ENCODE measurements around the gene UQCC2. TPM values are rescaled to one million over a fixed set of nuclear protein-coding genes. Genes with fewer than 3 reads are reported as not detected.
A peak's percentile ranks its signal among the peaks of the same experiment; 100 is the strongest.

The UQCC2 gene
- total and polyA plus RNA-seq, 2 of the 8 experiments (the other 6 are each of a cell fraction or from before 2014, with no cell fraction given), result 52.1 to 104 TPM

- H3K4ac ChIP-seq (replicated peaks; ENCODE audit: insufficient read length, low read depth, low read length), result no peak overlapping the region
- H3K23me2 ChIP-seq (ENCODE audit: low read depth, low read length), result no peaks in the 10 kb centered on the region
- peaks cover 9 to 14% of the 10 kb centered on the region in 2 experiments for H4K20me1 ChIP-seq (replicated peaks in 1 of 2; ENCODE audit: control insufficient read depth in 1 of 2, insufficient read depth in 2 of 2, low read length in 2 of 2)
- H4K91ac ChIP-seq (replicated peaks; ENCODE audit: insufficient read length, low read length), result no peak overlapping the region
- no peak overlapping the region for H2BK12ac ChIP-seq (ENCODE audit: low read depth, low read length)
- DNase-seq (ENCODE audit: low read depth in 1 of 2, low spot score in 2 of 2) (no peak), FAIRE-seq (no peak)
- no peak overlapping the region for H3K18ac ChIP-seq (ENCODE audit: extremely low read depth, low read length)
- no peak overlapping the region for H2BK120ac ChIP-seq (replicated peaks; ENCODE audit: low read depth, low read length)
- no peak overlapping the region for H2AFZ ChIP-seq (ENCODE audit: low read length)
- no peak overlapping the region for H2BK5ac ChIP-seq (ENCODE audit: low read depth, low read length)
- H3K9ac ChIP-seq (replicated peaks in 1 of 4; ENCODE audit: extremely low read depth in 1 of 4, low read depth in 3 of 4, low read length in 3 of 4), result no peak overlapping the region
- no peaks in the 10 kb centered on the region for H3K9me3 ChIP-seq (ENCODE audit: insufficient read depth in 2 of 2, low read depth in 1 of 2, low read length in 1 of 2)
- no peaks in the 10 kb centered on the region for H3K27me3 ChIP-seq (replicated peaks in 1 of 4; ENCODE audit: control insufficient read depth in 3 of 4, extremely low read depth in 1 of 4, insufficient read depth in 3 of 4, low read length in 3 of 4)
- H3K4me3 ChIP-seq (ENCODE audit: extremely low read depth in 1 of 4, insufficient read depth in 2 of 4, low read depth in 3 of 4, low read length in 4 of 4), result no peak overlapping the region
- no peak overlapping the region for H3K23ac ChIP-seq (ENCODE audit: insufficient read length)
- no peak overlapping the region for H2BK20ac ChIP-seq (ENCODE audit: low read length)
- no peak overlapping the region for H4K5ac ChIP-seq (ENCODE audit: insufficient read length, low read depth, low read length)
- 0 out of 2 replicates have a peak overlapping the region, but pooled peaks have one; percentile 17 for H3K27ac ChIP-seq (ENCODE audit: low read depth, low read length)
- H2BK15ac ChIP-seq (ENCODE audit: low read length), result no peak overlapping the region
- no peak overlapping the region for H4K8ac ChIP-seq (ENCODE audit: extremely low read depth, insufficient read depth, low read length)
- H3K79me2 ChIP-seq (ENCODE audit: control insufficient read depth in 1 of 2, insufficient read depth in 2 of 2, low read length in 2 of 2), result no peaks in the 10 kb centered on the region
- H2AK5ac ChIP-seq (ENCODE audit: low read depth, low read length), result no peak overlapping the region
- ChIA-PET CTCF (ENCODE audit: partially characterized antibody) (interaction anchor here (0.7 to 1.9 kb wide), 15 partner anchors 10 to 129 kb away, joined by 3 to 14 read pairs (median 4); partner anchors contain the start of gene UQCC2), POLR2A (ENCODE audit: partially characterized antibody) (interaction anchor here (0.5 to 1.8 kb wide), 6 partner anchors 10 to 295 kb away, joined by 3 to 7 read pairs (median 4); partner anchors contain the start of gene UQCC2)
- H3K4me2 ChIP-seq (ENCODE audit: insufficient read depth in 1 of 2, low read depth in 2 of 2, low read length in 2 of 2), result no peak overlapping the region
- H3K56ac ChIP-seq (replicated peaks; ENCODE audit: insufficient read length, low read depth, low read length), result no peak overlapping the region
- 0 out of 2 replicates have a peak, but pooled peaks cover 2% of the 10 kb centered on the region for H3K79me1 ChIP-seq (ENCODE audit: low read depth, low read length)
- peaks cover 0 to 5% (median 0%) of the 10 kb centered on the region in 4 experiments; a peak in 2 of 7 replicates for H3K4me1 ChIP-seq (replicated peaks in 1 of 4; ENCODE audit: control insufficient read depth in 3 of 4, insufficient read depth in 4 of 4, low read length in 3 of 4)
- H3K14ac ChIP-seq (ENCODE audit: insufficient read length), result no peak overlapping the region
- peaks cover 26 to 60% (median 32%) of the 10 kb centered on the region in 4 experiments for H3K36me3 ChIP-seq (ENCODE audit: control insufficient read depth in 2 of 4, insufficient read depth in 4 of 4, low read length in 3 of 4)
- 89% methylated on average over 10 of the region's 10 CpGs; no CpG with 5 or more reads in 1 of the 2 experiments for WGBS, 2 experiments (ENCODE audit: extremely low coverage in 1 of 2, insufficient coverage in 1 of 2, insufficient read length in 1 of 2, insufficient replicate concordance in 2 of 2, low coverage in 1 of 2, low lambda C conversion rate in 2 of 2, missing lambda C conversion rate in 1 of 2)
- TF ChIP-seq GTF2F1 (IDR thresholded peaks at IDR 0.05; ENCODE audit: borderline replicate concordance, low read depth, low read length) (no peak), JUN (IDR thresholded peaks at IDR 0.05; ENCODE audit: low read depth, low read length) (no peak), ATF3 (IDR thresholded peaks at IDR 0.05; ENCODE audit: insufficient read depth, low read depth, low read length) (no peak), GABPA (IDR thresholded peaks at IDR 0.05; ENCODE audit: borderline replicate concordance, insufficient read depth, low read length) (no peak), RNF2 (IDR thresholded peaks at IDR 0.05; ENCODE audit: borderline replicate concordance, low read depth, low read length, missing control alignments, poor library complexity, severe bottlenecking) (no peak), TAF1 (IDR thresholded peaks at IDR 0.05; ENCODE audit: low read depth, low read length) (no peak), POLR2A (IDR thresholded peaks at IDR 0.05; ENCODE audit: control extremely low read depth in 1 of 2, low read depth in 2 of 2, low read length in 2 of 2) (no peak), CBX8 (IDR thresholded peaks at IDR 0.05; ENCODE audit: borderline replicate concordance, low read depth, low read length) (no peak), BRCA1 (IDR thresholded peaks at IDR 0.05; ENCODE audit: low read depth, low read length) (no peak), NRF1 (IDR thresholded peaks at IDR 0.05; ENCODE audit: low read depth, low read length) (no peak), EGR1 (IDR thresholded peaks at IDR 0.05; ENCODE audit: borderline replicate concordance, low read depth, low read length) (no peak), RAD21 (IDR thresholded peaks at IDR 0.05 in 1 of 2, conservative IDR thresholded peaks at IDR 0.05 in 1 of 2; ENCODE audit: low read depth in 2 of 2, low read length in 2 of 2) (no peak), CEBPB (IDR thresholded peaks at IDR 0.05; ENCODE audit: low read depth, low read length) (no peak)
These were observed 13.7 kb downstream of the UQCC2 start for GRCh38 chr6:33697845-33698244.
